ENCODE measurements around the gene TMEM272. TPM values are rescaled to one million over a fixed set of nuclear protein-coding genes. Genes with fewer than 3 reads are reported as not detected.
A peak's percentile ranks its signal among the peaks of the same experiment; 100 is the strongest.

TMEM272 gene
- total and polyA plus RNA-seq, 2 donors (not counting 1 experiment from before 2014, with no cell fraction given), result not detected

DNA sequence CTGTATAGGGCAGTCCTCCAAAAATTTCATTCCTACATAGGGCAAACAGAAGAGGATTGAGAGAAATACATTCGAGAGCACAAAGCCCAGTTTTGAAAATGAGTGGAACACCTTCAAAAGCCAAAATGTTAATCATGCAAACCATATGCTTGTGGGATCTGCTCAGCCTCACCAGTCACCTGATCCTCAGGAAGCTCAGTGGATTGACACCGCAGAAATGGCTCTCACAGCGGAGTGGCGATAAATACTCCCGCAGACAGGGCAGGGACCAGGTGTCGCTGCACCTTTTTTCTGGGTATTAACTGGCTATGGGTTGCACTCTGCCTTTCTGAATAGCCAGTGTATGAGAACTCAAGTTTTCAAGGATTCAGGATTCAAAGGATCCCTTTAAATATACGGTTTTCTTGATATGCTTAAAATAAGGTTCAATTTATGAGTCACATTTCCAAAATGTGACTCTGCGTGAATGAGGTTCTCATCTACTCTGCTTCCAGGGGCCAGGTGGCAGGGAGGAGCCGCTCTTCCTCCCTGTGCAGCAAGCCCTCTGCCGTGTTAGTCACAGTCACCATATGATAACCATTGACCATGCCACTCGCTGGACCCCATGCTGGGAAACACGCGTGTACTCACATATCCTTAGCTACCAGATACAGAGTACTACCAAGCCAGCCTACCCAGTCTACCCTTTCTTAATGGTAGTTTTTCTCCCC lies 22.7 kb downstream of the TMEM272 start:
- H3K27ac ChIP-seq (ENCODE audit: low read length in 2 of 2), result peak overlapping the region; percentile 31 to 35
- CTCF ChIA-PET, result interaction anchor here (1.5 to 9.4 kb wide), 3 partner anchors 8 to 19 kb away, joined by 3 to 66 read pairs (median 23); no protein-coding TSS in a partner anchor
- peak overlapping the region; percentile 21 for H3K9ac ChIP-seq (ENCODE audit: low read length)
- H3K4me3 ChIP-seq (ENCODE audit: control extremely low read depth in 1 of 5, extremely low read depth in 1 of 5, insufficient read depth in 1 of 5, low read depth in 2 of 5, low read length in 4 of 5), result peak overlapping the region in 2 of 5 experiments; percentile 12 to 29
- Mint-ChIP-seq H3K27ac (peak overlapping the region; percentile 80), H3K4me1 (peaks cover 63% of the 10 kb centered on the region), H3K4me3 (peak overlapping the region; percentile 82), H3K9me3 (ENCODE audit: insufficient read depth) (no peaks in the 10 kb centered on the region), H3K27me3 (no peaks in the 10 kb centered on the region)
- POLR2A ChIA-PET, result no interaction called here
- WGBS (ENCODE audit: insufficient coverage), result 34% methylated on average over 10 of the region's 13 CpGs
- peak overlapping the region; percentile 43 for H2AFZ ChIP-seq (ENCODE audit: insufficient read depth, low read depth, low read length, poor library complexity, severe bottlenecking)
- H3K9me3 ChIP-seq (ENCODE audit: control extremely low read depth in 1 of 3, control insufficient read depth in 2 of 3, insufficient read depth in 1 of 3, low read length in 2 of 3), result no peaks in the 10 kb centered on the region
- H3K27me3 ChIP-seq (replicated peaks in 1 of 4; ENCODE audit: control extremely low read depth in 1 of 4, control insufficient read depth in 3 of 4, insufficient read depth in 4 of 4, low read length in 3 of 4), result no peaks in the 10 kb centered on the region
- no peak for TF ChIP-seq EZH2 (IDR thresholded peaks at IDR 0.05; ENCODE audit: borderline replicate concordance, insufficient read depth, low read depth, low read length, poor library complexity, severe bottlenecking)
- TF ChIP-seq, protein P1, sequence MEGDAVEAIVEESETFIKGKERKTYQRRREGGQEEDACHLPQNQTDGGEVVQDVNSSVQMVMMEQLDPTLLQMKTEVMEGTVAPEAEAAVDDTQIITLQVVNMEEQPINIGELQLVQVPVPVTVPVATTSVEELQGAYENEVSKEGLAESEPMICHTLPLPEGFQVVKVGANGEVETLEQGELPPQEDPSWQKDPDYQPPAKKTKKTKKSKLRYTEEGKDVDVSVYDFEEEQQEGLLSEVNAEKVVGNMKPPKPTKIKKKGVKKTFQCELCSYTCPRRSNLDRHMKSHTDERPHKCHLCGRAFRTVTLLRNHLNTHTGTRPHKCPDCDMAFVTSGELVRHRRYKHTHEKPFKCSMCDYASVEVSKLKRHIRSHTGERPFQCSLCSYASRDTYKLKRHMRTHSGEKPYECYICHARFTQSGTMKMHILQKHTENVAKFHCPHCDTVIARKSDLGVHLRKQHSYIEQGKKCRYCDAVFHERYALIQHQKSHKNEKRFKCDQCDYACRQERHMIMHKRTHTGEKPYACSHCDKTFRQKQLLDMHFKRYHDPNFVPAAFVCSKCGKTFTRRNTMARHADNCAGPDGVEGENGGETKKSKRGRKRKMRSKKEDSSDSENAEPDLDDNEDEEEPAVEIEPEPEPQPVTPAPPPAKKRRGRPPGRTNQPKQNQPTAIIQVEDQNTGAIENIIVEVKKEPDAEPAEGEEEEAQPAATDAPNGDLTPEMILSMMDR (IDR thresholded peaks at IDR 0.05), result no peak
- ATAC-seq (ENCODE audit: low read depth) (peak; percentile 17), DNase-seq (no peak)
- intact Hi-C loops (cut with micrococcal nuclease), result no loop called here
- H3K4me2 ChIP-seq (replicated peaks; ENCODE audit: low read depth, low read length, poor library complexity, severe bottlenecking), result peak overlapping the region; percentile 69
- H3K4me1 ChIP-seq (ENCODE audit: control insufficient read depth in 2 of 2, insufficient read depth in 2 of 2, low read length in 2 of 2), result peaks cover 60 to 65% of the 10 kb centered on the region in 2 donors
- no peaks in the 10 kb centered on the region for H3K79me2 ChIP-seq (ENCODE audit: control insufficient read depth, insufficient read depth, low read length)
- H4K20me1 ChIP-seq (ENCODE audit: control insufficient read depth, insufficient read depth, low read length, poor library complexity, severe bottlenecking), result no peaks in the 10 kb centered on the region
- H3K36me3 ChIP-seq (replicated peaks in 1 of 2; ENCODE audit: control extremely low read depth in 1 of 2, control insufficient read depth in 1 of 2, extremely low read depth in 1 of 2, insufficient read depth in 2 of 2, low read length in 1 of 2), result no peaks in the 10 kb centered on the region

DNA sequence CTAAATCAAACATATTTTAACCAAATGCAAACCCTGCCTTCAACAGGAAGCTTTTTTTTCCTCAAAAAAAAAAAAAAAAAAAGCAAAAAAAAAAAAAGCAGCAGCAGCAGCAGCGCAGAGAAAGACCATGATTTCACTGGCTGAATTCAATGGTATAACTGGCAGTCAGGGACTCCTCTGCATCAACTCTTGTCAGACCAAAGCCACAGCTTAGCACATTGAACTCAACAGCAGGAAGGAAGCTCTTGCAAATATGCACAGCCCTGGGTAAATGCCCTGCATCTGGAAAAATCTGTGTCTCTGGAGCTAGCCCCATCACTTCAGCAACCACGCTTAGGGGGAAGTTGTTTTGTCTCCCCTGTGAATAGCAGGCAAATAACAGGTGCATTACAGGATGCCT lies 23.4 kb downstream of the TMEM272 start:
- Histone ChIP-seq H3K27me3 (replicated peaks in 1 of 4; ENCODE audit: control extremely low read depth in 1 of 4, control insufficient read depth in 3 of 4, insufficient read depth in 4 of 4, low read length in 3 of 4) (no peaks in the 10 kb centered on the region), H3K79me2 (ENCODE audit: control insufficient read depth, insufficient read depth, low read length) (no peaks in the 10 kb centered on the region), H3K4me2 (replicated peaks; ENCODE audit: low read depth, low read length, poor library complexity, severe bottlenecking) (peak overlapping the region; percentile 69), H2AFZ (ENCODE audit: insufficient read depth, low read depth, low read length, poor library complexity, severe bottlenecking) (peak overlapping the region; percentile 43), H3K4me1 (ENCODE audit: control insufficient read depth in 2 of 2, insufficient read depth in 2 of 2, low read length in 2 of 2) (peaks cover 53 to 59% of the 10 kb centered on the region in 2 donors), H3K9me3 (ENCODE audit: control extremely low read depth in 1 of 3, control insufficient read depth in 2 of 3, insufficient read depth in 1 of 3, low read length in 2 of 3) (no peaks in the 10 kb centered on the region), H3K36me3 (replicated peaks in 1 of 2; ENCODE audit: control extremely low read depth in 1 of 2, control insufficient read depth in 1 of 2, extremely low read depth in 1 of 2, insufficient read depth in 2 of 2, low read length in 1 of 2) (no peaks in the 10 kb centered on the region), H3K27ac (ENCODE audit: low read length in 2 of 2) (peak overlapping the region; percentile 31 to 35), H3K4me3 (ENCODE audit: control extremely low read depth in 1 of 5, extremely low read depth in 1 of 5, insufficient read depth in 1 of 5, low read depth in 2 of 5, low read length in 4 of 5) (peak overlapping the region in 2 of 5 experiments; percentile 12 to 29), H4K20me1 (ENCODE audit: control insufficient read depth, insufficient read depth, low read length, poor library complexity, severe bottlenecking) (no peaks in the 10 kb centered on the region), H3K9ac (ENCODE audit: low read length) (peak overlapping the region; percentile 21)
- WGBS (ENCODE audit: insufficient coverage), result 0% methylated on average over 1 of the region's 2 CpGs
- DNase-seq (peak; percentile 71), ATAC-seq (ENCODE audit: low read depth) (peak; percentile 87)
- intact Hi-C loops (cut with micrococcal nuclease), result no loop called here
- Mint-ChIP-seq H3K4me3 (peak overlapping the region; percentile 82), H3K27ac (peak overlapping the region; percentile 80), H3K4me1 (peaks cover 56% of the 10 kb centered on the region), H3K27me3 (no peaks in the 10 kb centered on the region), H3K9me3 (ENCODE audit: insufficient read depth) (no peaks in the 10 kb centered on the region)
- ChIA-PET CTCF (interaction anchor here (1.5 to 9.4 kb wide), 3 partner anchors 7 to 19 kb away, joined by 3 to 66 read pairs (median 23); no protein-coding TSS in a partner anchor), POLR2A (interaction anchor here (0.6 kb wide), 2 partner anchors 491 to 1235 kb away, joined by 4 read pairs; no protein-coding TSS in a partner anchor)
- no peak for TF ChIP-seq EZH2 (IDR thresholded peaks at IDR 0.05; ENCODE audit: borderline replicate concordance, insufficient read depth, low read depth, low read length, poor library complexity, severe bottlenecking)
- TF ChIP-seq, protein P1 (IDR thresholded peaks at IDR 0.05), result no peak
